Uterus (tissue), 4 donors: ENCODE data around the gene SPATA18. TPM values are rescaled to one million over a fixed set of nuclear protein-coding genes. Genes with fewer than 3 reads are reported as not detected.

ENCODE experiments used
- DNase-seq, 2 donors: peaks; one replicate each; pipeline ENCODE4 v3.0.0-alpha.2; 2019 to 2020
- H3K27ac ChIP-seq, 2 donors: fragments of 200-600 bp; sonication (generic); 1 replicate in 1 of 2; 2 replicates in 1 of 2; pipeline ENCODE4 v1.5.1; 2016 to 2018
- H3K27me3 ChIP-seq, 2 donors: fragments of 200-600 bp; sonication (generic); one replicate each; pipeline ENCODE4 v1.5.1; 2018 to 2019; ENCODE audit warnings: control low read depth in 1 of 2
- H3K36me3 ChIP-seq, 2 donors: fragments of 200-600 bp; sonication (generic); one replicate each; pipeline ENCODE4 v1.5.1; 2019; ENCODE audit warnings: control low read depth in 1 of 2
- H3K4me1 ChIP-seq, 2 donors: fragments of 200-600 bp; sonication (generic); one replicate each; pipeline ENCODE4 v1.5.1; 2018 to 2019; ENCODE audit warnings: control low read depth in 1 of 2
- H3K4me3 ChIP-seq, 2 donors: fragments of 200-600 bp; sonication (generic); 1 replicate in 1 of 2; 2 replicates in 1 of 2; pipeline ENCODE4 v1.5.1; 2018 to 2019; ENCODE audit warnings: mild to moderate bottlenecking in 1 of 2
- H3K9me3 ChIP-seq, 2 donors: fragments of 200-600 bp; sonication (generic); one replicate each; pipeline ENCODE4 v1.5.1; 2019; ENCODE audit warnings: control low read depth in 1 of 2
- CTCF ChIP-seq, 4 experiments: fragments of 200-600 bp in 2 of 4; fragments of 450-650 bp in 2 of 4; sonication (generic) in 2 of 4; IDR thresholded peaks; one replicate each; pipeline ENCODE4 v1.5.1; 2016 to 2019; ENCODE audit warnings: antibody characterized with exemption in 4 of 4, mild to moderate bottlenecking in 2 of 4, moderate library complexity in 1 of 4
- POLR2A ChIP-seq, 2 donors: fragments of 450-650 bp; IDR thresholded peaks; one replicate each; pipeline ENCODE4 v1.6.1; 2016; ENCODE audit warnings: antibody characterized with exemption in 2 of 2, mild to moderate bottlenecking in 1 of 2, moderate library complexity in 1 of 2
- intact Hi-C: fragments of 100-400 bp; cut with DNase I; formaldehyde crosslinking; loops from one replicate; pipeline ENCODE4 v1.15.1; 2023; ENCODE audit warnings: low total_unique reads
- total RNA-seq, 4 donors: library from RNA; depleted of rRNA in 3 of 4; stranded (reverse); fragments of >200 nt in 3 of 4; gene quantifications; one replicate each; pipeline versions ENCODE4 v1.1.0 to v1.2.4, GENCODE V29; 2014 to 2023
- donor health status: DM: yes; HTN: yes; CAD: no.

SPATA18 gene
- total RNA-seq, 4 donors from 2014 or later: under 0.01 to 12.2 (median 4.2) TPM

- peaks cover 0 to 7% of the 10 kb centered on the region in 2 donors for H3K4me1 ChIP-seq
- peak overlapping the region; percentile 67 to 73 for H3K4me3 ChIP-seq
- H3K9me3 ChIP-seq: no peaks in the 10 kb centered on the region
- intact Hi-C loops: no loop called here
- DNase-seq: no peak
- peak overlapping the region; percentile 85 to 87 for H3K27ac ChIP-seq
- TF ChIP-seq CTCF (IDR thresholded peaks at IDR 0.05) (no peak), POLR2A (IDR thresholded peaks at IDR 0.05) (no peak)
- no peaks in the 10 kb centered on the region for H3K27me3 ChIP-seq
- no peaks in the 10 kb centered on the region for H3K36me3 ChIP-seq
Measured at GRCh38 chr4:52036886-52037530, 14.1 kb upstream of the SPATA18 start.

GRCh38 chr4:52037689-52038102 lies 13.4 kb upstream of the SPATA18 start:
- DNase-seq: peak; percentile 33 to 37
- H3K4me1 ChIP-seq: peaks cover 0 to 7% of the 10 kb centered on the region in 2 donors
- H3K4me3 ChIP-seq: peak overlapping the region; percentile 67 to 73
- intact Hi-C loops: no loop called here
- no peak for TF ChIP-seq POLR2A (IDR thresholded peaks at IDR 0.05)
- TF ChIP-seq CTCF (IDR thresholded peaks at IDR 0.05): no peak
- no peaks in the 10 kb centered on the region for H3K36me3 ChIP-seq
- H3K27ac ChIP-seq: peak overlapping the region; percentile 85 to 87
- no peaks in the 10 kb centered on the region for H3K27me3 ChIP-seq
- H3K9me3 ChIP-seq: no peaks in the 10 kb centered on the region

DNA sequence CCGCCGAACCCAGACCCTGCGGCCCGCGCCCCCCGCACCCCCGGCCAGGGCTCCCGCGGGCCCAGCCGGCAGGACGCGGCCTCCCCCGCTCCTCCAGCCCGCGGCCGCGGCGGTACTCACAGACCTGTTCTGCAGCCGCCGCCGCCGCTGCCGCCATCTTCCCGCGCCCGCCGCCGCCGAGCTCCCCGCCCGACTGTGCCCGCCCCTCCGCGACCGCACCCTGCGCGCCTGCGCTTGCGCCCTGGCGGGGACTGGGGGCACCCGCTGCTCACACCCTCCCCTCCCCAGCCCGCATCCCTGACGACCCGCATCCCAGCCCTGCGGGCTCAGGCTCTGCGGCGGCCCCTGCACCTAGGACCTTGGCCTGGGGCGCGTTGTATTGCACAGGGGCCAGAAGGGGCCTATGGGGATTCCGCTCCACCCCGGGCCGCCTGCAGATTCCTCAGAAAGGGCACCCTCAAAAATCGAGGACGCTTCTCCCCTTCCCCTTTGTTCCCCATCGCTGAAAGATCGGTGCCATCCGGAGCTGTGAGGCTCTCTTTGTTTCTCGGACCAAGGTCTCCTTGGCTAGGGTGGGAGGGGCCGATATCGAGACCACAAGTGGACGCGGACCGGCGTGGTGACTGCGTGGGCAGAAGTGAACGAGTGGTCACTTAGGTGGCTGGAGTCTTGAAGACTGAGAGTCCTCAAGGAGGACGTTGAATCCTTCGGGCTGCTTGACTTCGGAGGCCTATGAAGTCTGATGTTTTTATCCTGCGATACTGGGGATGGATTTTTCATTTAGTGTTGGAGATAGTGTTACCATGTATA lies 12.8 kb upstream of the SPATA18 start, which contains the start of gene SGCB:
Gene SGCB, minus strand, starts transcription at position 197 of the 810 bp plus-strand sequence. Its CDS starts 40 bp downstream, at position 157.
- Histone ChIP-seq H3K27me3 (no peaks in the 10 kb centered on the region), H3K9me3 (no peaks in the 10 kb centered on the region), H3K27ac (peak within 1 kb of the TSS; percentile 85 to 87), H3K4me1 (peaks cover 0 to 7% of the 10 kb centered on the region in 2 donors), H3K36me3 (no peaks in the 10 kb centered on the region), H3K4me3 (peak within 1 kb of the TSS; percentile 67 to 73)
- TF ChIP-seq CTCF (IDR thresholded peaks at IDR 0.05) (peak in 1 of 4 experiments; percentile 6), POLR2A (IDR thresholded peaks at IDR 0.05) (peak; percentile 12 to 66)
- peak; percentile 45 to 67 for DNase-seq
- intact Hi-C loops: no loop called here

DNA sequence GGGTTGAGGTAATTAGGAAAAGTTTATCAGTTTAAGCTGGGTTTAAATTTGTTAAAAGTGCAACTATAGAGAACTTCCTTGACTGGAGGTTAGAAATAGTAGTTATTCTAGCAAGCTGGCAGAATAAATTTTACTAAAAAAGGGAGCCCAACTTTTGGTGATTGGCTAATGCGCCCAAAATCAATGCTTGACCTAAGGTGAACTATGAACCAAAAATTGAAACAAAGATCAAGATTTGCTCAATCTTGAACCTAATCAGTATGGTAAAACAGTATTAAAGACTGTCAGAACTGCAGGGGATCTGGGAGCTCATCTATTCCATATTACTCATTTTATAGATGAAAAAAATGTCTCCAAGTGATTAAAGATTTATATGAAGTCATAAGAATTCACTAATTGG lies 6.1 kb upstream of the SPATA18 start:
- Histone ChIP-seq H3K27ac (no peak overlapping the region), H3K4me3 (no peak overlapping the region), H3K27me3 (no peaks in the 10 kb centered on the region), H3K9me3 (no peaks in the 10 kb centered on the region), H3K36me3 (no peaks in the 10 kb centered on the region), H3K4me1 (no peaks in the 10 kb centered on the region)
- TF ChIP-seq POLR2A (IDR thresholded peaks at IDR 0.05) (no peak), CTCF (IDR thresholded peaks at IDR 0.05) (no peak)
- DNase-seq: no peak
- intact Hi-C loops: no loop called here

DNA sequence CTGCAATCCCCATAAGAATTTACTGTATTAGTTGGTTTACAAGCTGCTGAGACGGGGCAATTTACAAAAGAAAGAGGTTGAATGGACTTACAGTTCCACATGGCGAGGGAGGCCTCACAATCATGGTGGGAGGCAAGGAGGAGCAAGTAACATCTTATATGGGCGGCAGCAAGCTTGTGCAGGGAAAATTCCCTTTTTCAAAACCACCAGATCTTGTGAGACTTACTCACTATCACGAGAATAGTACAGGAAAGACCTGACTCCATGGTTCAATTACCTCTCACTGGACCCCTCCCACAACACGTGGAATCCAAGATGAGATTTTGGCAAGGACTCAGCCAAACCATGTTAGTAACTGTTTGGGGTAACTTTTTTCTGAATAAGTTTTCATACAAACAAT lies 1.8 kb upstream of the SPATA18 start:
- no peaks in the 10 kb centered on the region for H3K9me3 ChIP-seq
- TF ChIP-seq POLR2A (IDR thresholded peaks at IDR 0.05) (no peak), CTCF (IDR thresholded peaks at IDR 0.05) (no peak)
- H3K4me3 ChIP-seq: no peak overlapping the region
- H3K4me1 ChIP-seq: no peaks in the 10 kb centered on the region
- no peak overlapping the region for H3K27ac ChIP-seq
- no peaks in the 10 kb centered on the region for H3K27me3 ChIP-seq
- H3K36me3 ChIP-seq: no peaks in the 10 kb centered on the region
- intact Hi-C loops: no loop called here
- no peak for DNase-seq
